ENCODE results near the gene RSBN1L. TPM values are rescaled to one million over a fixed set of nuclear protein-coding genes. Genes with fewer than 3 reads are reported as not detected.

RSBN1L gene
- polyA plus RNA-seq, 1 of the 3 experiments (the other 2 are of a cell fraction), result 6.5 TPM

DNA sequence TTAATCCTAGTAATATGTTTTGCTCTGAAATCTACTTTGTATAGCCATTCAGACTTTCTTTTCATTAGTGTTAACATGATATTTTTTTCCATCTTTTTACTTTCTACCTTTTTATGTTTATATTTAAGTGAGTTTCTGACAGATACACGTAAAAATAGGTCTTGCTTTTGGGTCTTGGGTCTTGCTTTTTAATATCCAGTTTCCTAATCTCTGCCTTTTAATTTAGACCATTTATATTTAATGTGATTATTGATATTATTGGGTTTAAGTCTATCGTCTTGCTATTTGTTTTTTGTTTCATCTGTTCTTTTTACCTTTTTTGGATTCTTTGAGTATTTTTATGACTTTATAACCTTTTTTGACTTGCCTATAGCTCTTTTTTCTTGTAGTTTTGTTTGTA lies 110.2 kb downstream of the RSBN1L start:
- no peak overlapping the region for H3K27ac ChIP-seq (ENCODE audit: low read depth in 2 of 2, low read length in 1 of 2)
- H3K4me2 ChIP-seq, result no peak overlapping the region
- H4K20me1 ChIP-seq (ENCODE audit: insufficient read depth), result no peaks in the 10 kb centered on the region
- peaks cover 99% of the 10 kb centered on the region for H3K79me2 ChIP-seq (ENCODE audit: insufficient read depth)
- H3F3A ChIP-seq (replicated peaks; ENCODE audit: insufficient read depth), result peaks cover 27% of the 10 kb centered on the region
- no peaks in the 10 kb centered on the region for H3K27me3 ChIP-seq (ENCODE audit: insufficient read depth)
- DNase-seq, result no peak
- H3K4me3 ChIP-seq (ENCODE audit: low read depth in 2 of 2, low read length in 1 of 2), result no peak overlapping the region
- H3K9me2 ChIP-seq, result no peaks in the 10 kb centered on the region
- H3K9me3 ChIP-seq, result peaks cover 26% of the 10 kb centered on the region
- peaks cover 0 to 9% of the 10 kb centered on the region in 2 experiments; a peak in 2 of 4 replicates for H3K4me1 ChIP-seq (ENCODE audit: control insufficient read depth in 1 of 2, insufficient read depth in 2 of 2, low read depth in 1 of 2, low read length in 1 of 2)
- CTCF ChIA-PET, result no interaction called here
- 87% methylated on average over 2 of the region's 2 CpGs for WGBS (ENCODE audit: low lambda C conversion rate)
- no peak overlapping the region for H2AFZ ChIP-seq (ENCODE audit: low read depth)
- TF ChIP-seq SIN3A (IDR thresholded peaks at IDR 0.05; ENCODE audit: borderline replicate concordance, low read depth, low read length) (no peak), EZH2phosphoT487 (IDR thresholded peaks at IDR 0.05; ENCODE audit: borderline replicate concordance, low read depth) (no peak), CTCF (IDR thresholded peaks at IDR 0.05) (no peak), POLR2AphosphoS5 (IDR thresholded peaks at IDR 0.05; ENCODE audit: low read depth, low read length) (no peak)
- POLR2A ChIA-PET, result no interaction called here
- peaks cover 0 to 23% of the 10 kb centered on the region in 2 experiments for H3K36me3 ChIP-seq (replicated peaks in 1 of 2; ENCODE audit: control insufficient read depth in 1 of 2, insufficient read depth in 2 of 2, low read length in 1 of 2)
- no peak overlapping the region for H3K9ac ChIP-seq

- H3K9me2 ChIP-seq, result no peaks in the 10 kb centered on the region
- no peak overlapping the region for H3K4me2 ChIP-seq
- H3K79me2 ChIP-seq (ENCODE audit: insufficient read depth), result peaks cover 94% of the 10 kb centered on the region
- no peak overlapping the region for H2AFZ ChIP-seq (ENCODE audit: low read depth)
- H3K36me3 ChIP-seq (replicated peaks in 1 of 2; ENCODE audit: control insufficient read depth in 1 of 2, insufficient read depth in 2 of 2, low read length in 1 of 2), result peaks cover 0 to 26% of the 10 kb centered on the region in 2 experiments
- H3K27me3 ChIP-seq (ENCODE audit: insufficient read depth), result no peaks in the 10 kb centered on the region
- CTCF ChIA-PET, result no interaction called here
- POLR2A ChIA-PET, result no interaction called here
- no peak for DNase-seq
- WGBS (ENCODE audit: low lambda C conversion rate), result 90% methylated on average over 1 of the region's 1 CpG
- H3K27ac ChIP-seq (ENCODE audit: low read depth in 2 of 2, low read length in 1 of 2), result no peak overlapping the region
- H3K9me3 ChIP-seq, result peaks cover 26% of the 10 kb centered on the region
- peaks cover 34% of the 10 kb centered on the region for H3F3A ChIP-seq (replicated peaks; ENCODE audit: insufficient read depth)
- no peak overlapping the region for H3K9ac ChIP-seq
- TF ChIP-seq ELF1 (IDR thresholded peaks at IDR 0.05), result no peak
- no peak for TF ChIP-seq SIN3A (IDR thresholded peaks at IDR 0.05; ENCODE audit: borderline replicate concordance, low read depth, low read length)
- TF ChIP-seq CTCF (IDR thresholded peaks at IDR 0.05), result no peak
- TF ChIP-seq, protein P1, sequence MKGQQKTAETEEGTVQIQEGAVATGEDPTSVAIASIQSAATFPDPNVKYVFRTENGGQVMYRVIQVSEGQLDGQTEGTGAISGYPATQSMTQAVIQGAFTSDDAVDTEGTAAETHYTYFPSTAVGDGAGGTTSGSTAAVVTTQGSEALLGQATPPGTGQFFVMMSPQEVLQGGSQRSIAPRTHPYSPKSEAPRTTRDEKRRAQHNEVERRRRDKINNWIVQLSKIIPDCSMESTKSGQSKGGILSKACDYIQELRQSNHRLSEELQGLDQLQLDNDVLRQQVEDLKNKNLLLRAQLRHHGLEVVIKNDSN (IDR thresholded peaks at IDR 0.05; ENCODE audit: borderline replicate concordance, low read depth), result no peak
- TF ChIP-seq RCOR1 (IDR thresholded peaks at IDR 0.05; ENCODE audit: low read length), result no peak
- TF ChIP-seq PBX3 (IDR thresholded peaks at IDR 0.05), result no peak
- TF ChIP-seq MXI1 (IDR thresholded peaks at IDR 0.05; ENCODE audit: low read depth, low read length), result no peak
- no peak for TF ChIP-seq FOXM1 (IDR thresholded peaks at IDR 0.05; ENCODE audit: low read depth)
- no peak for TF ChIP-seq CHD2 (IDR thresholded peaks at IDR 0.05; ENCODE audit: low read length, partially characterized antibody)
- TF ChIP-seq SMC3 (IDR thresholded peaks at IDR 0.05; ENCODE audit: low read depth, low read length), result no peak
- no peak for TF ChIP-seq TEAD4 (IDR thresholded peaks at IDR 0.05; ENCODE audit: borderline replicate concordance, insufficient read depth)
- TF ChIP-seq EP300 (IDR thresholded peaks at IDR 0.05; ENCODE audit: borderline replicate concordance in 1 of 2, low read depth in 1 of 2, low read length in 1 of 2), result no peak
- no peak for TF ChIP-seq GABPA (IDR thresholded peaks at IDR 0.05; ENCODE audit: low read depth)
- TF ChIP-seq TAF1 (IDR thresholded peaks at IDR 0.05; ENCODE audit: borderline replicate concordance, low read depth, low read length), result no peak
- no peak for TF ChIP-seq IRF3 (IDR thresholded peaks at IDR 0.05; ENCODE audit: low read depth, low read length)
- no peak for TF ChIP-seq RXRA (IDR thresholded peaks at IDR 0.05; ENCODE audit: borderline replicate concordance, low read depth)
- TF ChIP-seq POLR2AphosphoS5 (IDR thresholded peaks at IDR 0.05; ENCODE audit: low read depth, low read length), result no peak
- no peak for TF ChIP-seq MEF2A (IDR thresholded peaks at IDR 0.05; ENCODE audit: borderline replicate concordance, low read depth)
- TF ChIP-seq RAD21 (IDR thresholded peaks at IDR 0.05; ENCODE audit: low read length), result no peak
- H3K4me3 ChIP-seq (ENCODE audit: low read depth in 2 of 2, low read length in 1 of 2), result no peak overlapping the region
- H4K20me1 ChIP-seq (ENCODE audit: insufficient read depth), result peaks cover 4% of the 10 kb centered on the region; the same call in 1 of the 2 replicates
- peaks cover 4 to 14% of the 10 kb centered on the region in 2 experiments; a peak in 2 of 4 replicates for H3K4me1 ChIP-seq (ENCODE audit: control insufficient read depth in 1 of 2, insufficient read depth in 2 of 2, low read depth in 1 of 2, low read length in 1 of 2)
Observed at GRCh38 chr7:77808517-77808916, 112.3 kb downstream of the RSBN1L start.
